ENCODE data around the gene SIGLEC12.

Gene SIGLEC12

GRCh38 chr19:51501594-51502263, at the start of gene SIGLEC12:
TSS of gene SIGLEC12 (minus strand) at chr19:51501800. CDS start at chr19:51501733, 67 bp downstream.
- DNase-seq (ENCODE audit: low read depth): no peak

GRCh38 chr19:51550848-51551672, 49.5 kb upstream of the SIGLEC12 start:
- DNase-seq (ENCODE audit: low read depth): no peak

GRCh38 chr19:51549533-51550324, 48.1 kb upstream of the SIGLEC12 start:
- DNase-seq (ENCODE audit: low read depth): no peak

GRCh38 chr19:51548891-51549305, 47.3 kb upstream of the SIGLEC12 start:
- no peak for DNase-seq (ENCODE audit: low read depth)

GRCh38 chr19:51548213-51548651, 46.6 kb upstream of the SIGLEC12 start:
- DNase-seq (ENCODE audit: low read depth): no peak

- DNase-seq (ENCODE audit: low read depth): no peak
These were observed 46.0 kb upstream of the SIGLEC12 start for GRCh38 chr19:51547397-51548212.

- no peak for DNase-seq (ENCODE audit: low read depth)
These were observed 45.2 kb upstream of the SIGLEC12 start for GRCh38 chr19:51546650-51547396.

- no peak for DNase-seq (ENCODE audit: low read depth)
These were observed 44.6 kb upstream of the SIGLEC12 start for GRCh38 chr19:51546107-51546649.

- DNase-seq (ENCODE audit: low read depth): no peak
These were observed 42.4 kb upstream of the SIGLEC12 start for GRCh38 chr19:51544038-51544437.

- DNase-seq (ENCODE audit: low read depth): no peak
These were observed 41.1 kb upstream of the SIGLEC12 start for GRCh38 chr19:51542699-51543098.

GRCh38 chr19:51541458-51542357, 40.1 kb upstream of the SIGLEC12 start:
- DNase-seq (ENCODE audit: low read depth): no peak

- no peak for DNase-seq (ENCODE audit: low read depth)
These were observed 38.3 kb upstream of the SIGLEC12 start for GRCh38 chr19:51539821-51540366.

- no peak for DNase-seq (ENCODE audit: low read depth)
These were observed 33.9 kb upstream of the SIGLEC12 start for GRCh38 chr19:51535535-51535934.

GRCh38 chr19:51531349-51532315, 30.0 kb upstream of the SIGLEC12 start, which contains the start of gene SIGLEC6:
TSS of gene SIGLEC6 (minus strand) at chr19:51531670. CDS start at chr19:51531648, 22 bp downstream.
- DNase-seq (ENCODE audit: low read depth): no peak

GRCh38 chr19:51530616-51531015, 29.0 kb upstream of the SIGLEC12 start:
- no peak for DNase-seq (ENCODE audit: low read depth)

- DNase-seq (ENCODE audit: low read depth): no peak
These were observed 27.7 kb upstream of the SIGLEC12 start for GRCh38 chr19:51529301-51529700.

GRCh38 chr19:51525651-51526050, 24.1 kb upstream of the SIGLEC12 start:
- DNase-seq (ENCODE audit: low read depth): no peak

Measured in stimulated activated CD8-positive, alpha-beta memory T cell treated with anti-CD3 and anti-CD28 coated beads, Interleukin-15, amount 100 ng/mL, for 24 hours (primary cell).